Hematopoietic multipotent progenitor cell treated with erythropoietin and hydrocortisone succinate and interleukin-3 and kit ligand, for 15 days (in vitro differentiated cells): ENCODE measurements around the gene JAKMIP1.
A peak's percentile ranks its signal among the peaks of the same experiment; 100 is the strongest.
"Not testable (repeated sequence)": the region's sequence is repeated elsewhere in the genome, so short reads cannot be mapped to it uniquely, and the experiment has no call there.

Experiments
- DNase-seq: peaks from one replicate; pipeline ENCODE4 v3.0.0-alpha.2; 2015; ENCODE audit warnings: low spot score

The JAKMIP1 gene

DNA sequence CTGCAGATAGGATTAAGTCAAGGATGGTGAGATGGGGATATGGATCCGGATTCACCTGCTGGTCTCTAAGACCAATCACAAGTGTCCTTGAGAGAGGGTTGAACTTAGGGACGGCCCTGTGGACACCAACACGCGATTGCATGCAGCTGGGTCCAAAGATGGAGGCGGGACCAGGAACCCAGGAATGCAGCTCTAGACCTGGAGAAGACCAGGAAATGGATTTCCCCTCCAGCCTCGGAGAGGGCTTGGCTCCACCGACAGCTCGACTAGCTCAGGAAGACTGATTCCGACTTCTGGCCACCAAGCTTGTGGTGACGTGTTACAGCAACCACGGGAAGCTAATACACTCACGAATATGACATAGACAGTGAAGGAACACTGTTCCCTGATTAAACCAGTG lies 186.8 kb downstream of the JAKMIP1 start:
- DNase-seq, result no peak

DNA sequence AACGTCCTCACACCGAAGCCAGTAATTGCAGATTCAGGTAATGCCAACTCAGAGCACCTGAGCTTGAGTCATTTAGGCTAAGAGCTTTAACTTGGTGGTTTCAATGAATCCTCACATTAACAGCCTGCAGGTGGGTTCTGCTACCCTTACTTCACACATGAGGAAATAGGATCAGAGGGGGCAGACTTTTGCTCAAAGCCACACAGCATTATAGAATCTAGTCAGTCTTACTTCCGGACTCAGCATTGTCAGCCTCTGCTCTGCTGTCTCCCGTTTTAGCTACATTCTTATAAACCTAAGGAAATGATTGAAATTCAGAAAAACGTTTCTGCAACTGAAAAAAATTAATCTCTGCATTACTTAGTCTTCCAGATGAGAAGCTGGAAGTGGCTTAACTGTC lies 188.1 kb downstream of the JAKMIP1 start:
- DNase-seq, result no peak

DNA sequence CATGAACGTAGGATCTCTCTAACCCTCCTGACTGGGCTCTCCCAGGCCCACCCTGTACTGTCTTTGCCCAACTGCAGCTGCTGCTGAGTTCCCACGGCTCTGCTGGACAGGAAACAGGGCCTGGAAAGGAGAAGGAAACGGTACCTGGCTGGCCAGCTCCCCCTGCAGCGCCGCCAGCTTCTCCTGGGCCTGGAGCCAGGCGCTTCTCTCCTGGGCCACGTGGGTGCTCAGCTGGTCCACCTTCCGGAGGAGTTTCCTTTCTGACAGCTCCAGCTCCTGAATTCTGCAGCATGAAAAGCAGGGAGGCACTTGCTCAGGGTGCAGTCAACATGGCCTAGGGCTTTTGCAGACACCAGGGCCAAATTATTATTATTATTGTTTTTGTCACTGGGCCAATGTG lies 188.7 kb downstream of the JAKMIP1 start:
- DNase-seq, result no peak

DNA sequence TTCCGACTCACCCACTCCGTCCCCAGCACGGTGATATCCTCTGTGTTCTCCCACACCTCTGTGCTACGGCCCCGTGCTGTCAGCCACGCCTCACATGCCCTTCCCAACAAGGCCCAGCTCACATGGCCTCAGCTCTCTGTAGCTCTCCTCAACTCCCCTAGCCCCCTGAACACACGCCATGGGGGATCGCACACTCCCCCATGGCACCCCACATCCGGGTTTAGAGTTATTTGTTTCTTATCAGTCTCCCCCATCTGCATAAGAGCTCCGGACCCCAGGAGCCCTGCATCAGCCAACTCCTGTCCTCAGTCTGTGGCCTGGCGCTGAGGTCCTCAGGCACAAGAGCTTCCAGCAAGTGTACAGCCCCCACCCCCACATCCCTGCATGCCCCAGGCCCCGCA lies 189.1 kb downstream of the JAKMIP1 start:
- no peak for DNase-seq

DNA sequence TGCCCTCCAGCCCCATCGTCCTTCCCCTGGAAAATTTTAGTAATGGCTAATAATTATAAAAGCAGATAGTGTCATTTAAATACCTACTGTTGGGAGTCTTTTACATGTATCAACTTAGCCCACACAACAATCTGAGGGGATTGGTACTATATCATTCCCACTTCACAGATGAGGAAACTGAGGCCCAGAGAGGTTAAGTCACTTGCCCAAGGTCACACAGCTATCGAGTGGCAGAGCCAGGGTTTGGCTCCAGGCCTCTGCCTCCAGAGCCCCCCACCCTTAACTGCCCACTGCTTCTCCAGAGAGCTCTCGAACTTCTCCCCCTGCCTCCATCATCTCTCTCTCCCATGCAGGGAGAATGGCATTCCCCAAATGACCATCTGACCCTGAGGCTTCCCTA lies 189.6 kb downstream of the JAKMIP1 start:
- DNase-seq, result no peak

DNA sequence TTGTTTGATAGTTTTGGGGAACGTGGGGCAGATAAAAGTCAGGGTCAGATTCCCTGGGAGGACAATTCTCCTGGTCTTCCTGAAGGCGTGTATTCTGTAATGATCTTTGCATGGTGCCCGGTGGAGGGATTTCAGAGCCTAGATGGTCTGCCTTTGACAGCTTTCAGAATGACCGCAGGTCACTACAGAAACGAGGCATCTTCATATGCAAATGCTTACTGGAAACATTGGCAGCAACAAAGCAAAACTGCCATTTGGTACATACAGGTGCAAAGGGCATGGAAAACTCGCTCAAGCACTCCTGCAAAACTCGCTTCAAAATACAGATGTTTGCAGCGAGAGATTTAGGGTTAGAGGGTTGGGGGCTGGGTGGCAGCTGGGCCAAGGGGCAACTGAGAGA lies 190.9 kb downstream of the JAKMIP1 start:
- no peak for DNase-seq

DNA sequence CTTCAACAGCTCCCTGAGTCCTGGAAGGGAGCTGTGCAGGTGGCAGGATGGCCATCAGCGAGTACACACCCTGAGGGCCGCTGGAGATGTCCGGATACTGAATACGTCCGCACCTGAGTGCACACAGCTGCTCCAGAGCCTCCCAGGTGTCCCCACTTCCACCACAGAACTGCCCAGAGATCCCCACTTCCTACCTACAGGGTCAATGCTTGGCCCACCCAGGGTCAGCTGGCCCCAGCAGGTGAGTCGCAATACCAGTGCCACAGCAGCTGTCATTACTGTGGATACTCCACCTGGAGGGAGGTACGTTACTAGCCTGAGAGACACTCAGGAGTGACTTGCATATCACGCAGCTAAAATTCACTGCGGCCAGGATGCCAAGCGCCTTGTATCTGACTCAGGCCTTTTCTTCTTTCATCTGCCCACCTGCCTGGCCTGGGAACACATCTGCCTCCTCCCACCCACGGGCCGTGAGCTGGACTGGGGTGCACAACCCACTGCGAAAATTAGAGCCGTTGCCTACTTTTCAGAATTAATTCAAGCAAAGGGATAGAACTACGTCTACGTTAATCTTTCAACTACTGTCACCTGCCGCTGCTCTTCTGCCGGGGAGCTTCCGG lies 191.5 kb downstream of the JAKMIP1 start:
- DNase-seq, result no peak

DNA sequence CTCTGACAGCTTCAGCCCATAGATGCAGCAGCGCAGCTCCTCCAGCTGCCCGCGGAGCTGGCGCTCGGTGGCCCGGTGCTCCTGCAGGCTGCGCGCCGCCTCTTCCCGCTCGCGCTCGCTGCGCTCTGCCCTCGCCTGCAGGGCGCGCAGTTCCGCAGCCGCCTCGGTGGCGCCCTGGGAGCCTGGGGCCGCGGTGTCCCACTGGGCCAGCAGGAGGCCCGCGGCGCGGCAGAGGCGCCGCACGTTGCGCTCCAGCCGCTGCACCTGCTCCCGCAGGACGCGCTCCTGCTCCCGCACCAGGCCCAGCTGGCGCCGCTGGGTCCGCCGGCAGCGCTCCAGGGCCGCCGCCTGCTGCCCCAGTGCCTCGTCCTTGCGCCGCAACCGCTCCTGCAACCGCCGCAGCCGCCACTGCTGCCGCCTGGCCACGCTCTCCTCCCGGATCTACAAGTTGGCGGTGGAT lies 192.2 kb downstream of the JAKMIP1 start:
- no peak for DNase-seq

DNA sequence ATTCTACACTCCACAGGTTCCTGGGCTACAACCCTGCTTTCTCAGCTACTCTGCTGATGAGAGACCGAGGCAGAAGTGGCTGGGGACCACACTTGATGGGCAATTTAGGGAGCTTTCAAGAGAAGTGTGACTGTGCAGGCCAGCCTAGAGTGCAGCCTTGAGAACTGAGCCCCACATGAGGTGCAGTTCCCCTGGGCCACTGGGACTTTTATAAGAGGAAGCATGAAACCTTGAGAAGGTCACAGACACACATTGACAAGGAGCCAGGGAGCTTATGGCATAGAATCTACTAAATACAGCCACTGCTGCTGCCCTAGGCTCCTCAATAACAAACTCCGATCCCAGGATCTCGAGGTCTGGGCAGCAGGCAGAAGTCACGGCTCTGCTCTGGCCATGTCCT lies 195.2 kb downstream of the JAKMIP1 start:
- no peak for DNase-seq

DNA sequence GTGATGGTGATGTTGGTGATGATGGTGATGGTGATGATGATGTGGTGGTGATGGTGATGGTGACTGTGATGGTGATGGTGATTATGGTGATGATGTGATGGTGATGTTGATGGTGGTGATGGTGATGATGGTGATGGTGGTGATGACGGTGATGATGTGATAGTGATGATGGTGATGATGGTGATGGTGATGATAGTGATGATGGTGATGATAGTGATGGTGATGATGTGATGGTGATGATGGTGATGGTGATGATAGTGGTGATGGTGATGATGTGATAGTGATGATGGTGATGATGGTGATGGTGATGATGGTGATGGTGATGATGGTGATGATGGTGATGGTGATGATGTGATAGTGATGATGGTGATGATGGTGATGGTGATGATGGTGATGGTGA lies 196.9 kb downstream of the JAKMIP1 start:
- not testable (repeated sequence) for DNase-seq

DNA sequence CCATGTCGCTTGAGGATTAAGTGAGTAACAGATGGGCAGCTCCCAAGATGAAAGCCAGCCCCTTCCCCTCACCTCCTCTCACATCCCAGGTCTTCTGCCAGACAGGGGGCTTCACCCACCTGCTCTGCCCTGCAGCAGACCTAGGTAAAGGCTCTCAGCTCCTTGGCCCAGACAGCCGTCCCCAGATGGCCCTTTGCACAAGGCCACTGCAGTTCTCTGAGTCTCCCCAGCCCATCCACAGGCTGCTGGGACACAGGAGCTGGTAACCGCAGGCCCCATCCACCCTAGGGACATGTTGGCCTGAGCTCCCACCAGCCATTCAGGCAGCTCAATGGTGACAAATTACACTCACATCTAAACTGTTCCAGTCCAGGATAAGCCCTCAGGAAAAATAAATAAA lies 197.4 kb downstream of the JAKMIP1 start:
- no peak for DNase-seq

DNA sequence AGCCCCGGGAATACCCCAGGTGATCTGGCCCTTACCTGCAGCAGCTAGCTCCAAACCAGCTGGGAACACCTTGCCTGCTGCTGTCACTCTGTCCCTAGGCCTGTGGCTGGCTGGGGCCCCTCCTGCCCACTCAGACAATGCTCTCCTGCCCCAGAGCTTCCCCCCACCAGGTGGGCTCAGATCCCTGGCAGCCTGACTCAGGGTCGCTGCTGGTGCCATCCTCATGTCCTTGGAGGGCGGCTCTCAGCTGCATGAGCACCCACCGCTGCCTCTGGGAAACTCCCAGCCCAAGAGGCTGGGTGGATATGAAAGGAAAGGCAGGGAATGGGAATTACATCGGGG lies 197.9 kb downstream of the JAKMIP1 start:
- DNase-seq, result no peak

DNA sequence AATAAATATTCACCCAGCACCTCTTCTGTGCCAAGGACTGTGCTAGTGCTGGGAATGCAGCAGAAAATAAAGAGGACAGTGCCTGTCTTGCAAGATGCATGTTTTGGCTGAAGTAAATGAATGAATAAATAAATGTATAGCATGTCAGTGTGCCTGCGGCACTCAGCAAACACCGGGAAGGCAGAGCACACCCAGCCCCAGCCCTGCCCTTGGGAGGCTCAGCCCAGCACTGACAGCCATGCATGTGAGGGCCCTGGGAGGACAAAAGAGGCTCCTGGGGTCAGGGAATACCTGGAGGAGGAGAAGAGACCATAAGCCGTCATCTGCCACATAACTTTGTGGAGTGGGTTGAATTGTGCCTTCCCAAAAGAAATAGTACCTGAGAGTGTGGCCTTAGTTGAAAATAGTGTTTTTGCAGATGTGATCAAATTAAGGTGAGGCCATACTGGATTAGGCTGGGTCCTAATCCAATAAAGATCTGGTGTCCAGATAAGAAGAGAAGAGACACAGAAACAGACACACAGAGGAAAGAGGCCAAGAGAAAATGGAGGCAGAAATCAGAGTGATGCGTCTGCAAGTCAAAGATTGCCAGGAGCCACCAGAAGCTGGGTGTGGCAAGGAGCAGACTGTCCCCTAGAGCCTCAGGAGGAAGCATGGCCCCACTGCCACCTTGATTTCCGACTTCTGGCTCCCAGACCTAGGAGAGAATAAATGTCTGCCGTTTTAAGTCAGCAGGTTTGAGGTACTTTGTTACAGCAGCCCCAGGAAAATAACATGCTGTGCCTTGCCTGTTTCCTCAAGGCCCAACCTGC lies 198.5 kb downstream of the JAKMIP1 start:
- DNase-seq, result no peak

DNA sequence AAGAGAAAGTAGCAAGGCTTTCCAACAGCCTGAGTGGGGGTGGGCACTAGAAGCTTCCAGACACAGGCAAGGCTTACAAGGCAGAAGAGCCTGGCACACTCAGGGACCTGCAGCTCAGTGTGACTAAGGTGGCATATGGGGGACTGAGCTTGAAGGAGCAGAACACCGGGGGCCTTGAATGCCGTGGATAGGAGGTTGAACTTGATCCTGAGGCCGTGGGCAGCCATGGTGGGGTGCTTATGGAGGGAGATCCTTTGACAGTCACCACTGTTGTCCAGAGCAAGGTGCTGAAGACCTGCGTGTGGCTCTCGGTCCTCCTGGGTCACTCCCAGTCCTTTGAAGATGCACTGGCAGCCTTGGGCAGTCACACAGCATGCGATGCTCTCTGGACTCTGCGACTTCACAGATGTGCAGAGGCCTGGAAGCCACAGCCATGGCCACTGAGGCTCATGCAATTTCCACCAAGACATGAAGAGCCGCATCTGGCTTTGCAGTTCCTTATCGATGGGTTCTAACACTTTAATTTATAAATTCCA lies 200.5 kb downstream of the JAKMIP1 start:
- no peak for DNase-seq

DNA sequence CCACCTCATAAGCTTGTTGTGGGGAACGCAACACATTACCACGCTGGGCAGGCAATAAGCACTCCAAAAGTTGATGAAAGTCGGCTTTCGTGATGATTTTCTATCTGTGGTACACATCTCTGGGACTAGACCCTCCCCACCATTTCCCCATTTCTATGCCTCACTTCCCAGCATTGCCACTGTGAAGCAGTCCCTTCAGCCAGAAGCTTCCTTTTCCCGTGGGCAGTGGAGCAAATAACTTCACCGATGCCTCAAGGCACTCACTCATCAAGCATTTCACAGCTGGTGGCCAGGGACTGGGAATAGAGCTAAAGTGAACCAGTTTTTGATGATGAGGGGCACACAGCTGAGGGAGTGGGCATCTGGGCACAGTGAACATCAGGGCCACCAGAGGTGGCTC lies 201.0 kb downstream of the JAKMIP1 start:
- DNase-seq, result no peak

DNA sequence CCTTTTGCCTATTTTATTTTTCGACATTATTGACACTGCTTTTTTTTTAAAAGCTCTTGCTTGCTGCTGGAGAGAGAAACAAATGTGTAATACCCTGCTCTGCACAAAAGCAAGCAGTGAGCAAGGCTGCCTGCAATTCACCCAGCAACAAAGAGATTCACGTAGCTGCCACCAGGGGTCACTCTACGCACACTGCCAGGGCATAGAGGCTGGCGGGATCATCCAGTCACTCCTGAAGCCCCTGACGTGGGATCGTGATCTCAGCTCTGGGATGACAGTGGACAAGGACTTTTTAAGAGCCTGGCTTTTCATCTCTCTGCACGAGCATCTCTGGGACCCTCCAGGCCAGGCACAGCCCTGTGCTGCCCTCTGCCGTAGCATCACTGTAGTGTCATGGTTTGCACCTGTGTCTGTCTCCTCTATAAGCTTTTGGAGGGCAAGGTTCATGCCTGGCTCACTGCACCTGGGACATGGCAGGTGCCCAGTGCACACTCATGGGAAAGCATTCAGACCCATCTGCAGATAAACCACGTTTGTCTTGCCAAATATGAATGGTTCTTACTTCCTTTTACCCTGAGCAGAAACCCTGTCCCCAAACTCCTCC lies 201.9 kb downstream of the JAKMIP1 start:
- peak; percentile 46 for DNase-seq

DNA sequence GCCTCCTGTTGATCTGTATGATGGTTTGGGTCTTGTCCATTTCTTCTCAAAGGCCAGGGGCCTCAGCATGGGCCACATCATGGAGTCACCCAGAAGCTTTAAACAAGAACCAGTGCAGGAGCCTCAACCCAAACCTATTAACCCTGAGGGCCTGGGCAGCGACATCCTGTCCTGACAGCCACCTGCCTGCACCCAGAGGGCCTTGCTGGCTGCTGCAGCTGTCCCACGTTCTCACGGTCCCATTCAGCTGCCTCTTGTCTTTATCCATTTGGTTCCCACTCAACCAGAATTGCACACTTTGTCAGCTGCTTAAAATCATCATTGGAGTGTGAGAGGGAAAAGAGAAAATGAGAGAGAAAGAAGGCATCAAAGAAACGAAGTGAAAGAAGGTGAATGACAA lies 203.7 kb downstream of the JAKMIP1 start:
- no peak for DNase-seq

DNA sequence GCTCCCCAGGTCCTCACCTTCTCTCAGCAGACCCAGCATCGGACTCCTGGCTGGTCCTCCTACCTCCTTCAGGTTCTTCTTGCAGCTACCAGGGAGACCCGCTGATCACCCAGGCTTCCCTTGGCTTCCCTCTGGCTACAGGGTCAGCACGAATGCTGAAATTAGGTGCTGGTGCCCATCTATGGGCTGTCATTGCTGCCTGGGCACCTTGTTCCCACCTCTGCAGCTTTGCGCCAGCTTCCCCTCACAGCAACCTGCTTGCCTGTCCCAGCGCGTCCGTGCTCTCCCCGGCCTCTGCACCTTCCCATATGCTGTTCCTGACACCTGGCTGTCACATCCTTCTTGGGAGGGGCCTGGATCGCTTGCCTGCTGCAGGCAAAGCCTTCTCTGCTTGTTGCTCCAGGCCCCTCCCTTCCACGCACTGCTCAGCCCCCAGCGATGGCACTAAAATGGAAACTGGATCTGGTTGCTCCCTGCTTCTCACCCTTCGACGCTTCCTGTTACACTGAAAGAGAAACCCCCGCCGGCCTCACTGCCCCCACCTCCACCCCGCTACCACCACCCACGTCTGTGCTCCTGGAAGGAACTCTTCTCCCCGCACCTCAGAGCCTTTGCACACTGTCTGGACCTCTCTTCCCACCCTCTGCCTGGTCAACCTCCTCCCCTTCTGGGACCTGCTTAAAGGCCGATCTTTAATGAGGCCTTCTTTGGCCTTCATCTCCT lies 204.3 kb downstream of the JAKMIP1 start:
- no peak for DNase-seq

DNA sequence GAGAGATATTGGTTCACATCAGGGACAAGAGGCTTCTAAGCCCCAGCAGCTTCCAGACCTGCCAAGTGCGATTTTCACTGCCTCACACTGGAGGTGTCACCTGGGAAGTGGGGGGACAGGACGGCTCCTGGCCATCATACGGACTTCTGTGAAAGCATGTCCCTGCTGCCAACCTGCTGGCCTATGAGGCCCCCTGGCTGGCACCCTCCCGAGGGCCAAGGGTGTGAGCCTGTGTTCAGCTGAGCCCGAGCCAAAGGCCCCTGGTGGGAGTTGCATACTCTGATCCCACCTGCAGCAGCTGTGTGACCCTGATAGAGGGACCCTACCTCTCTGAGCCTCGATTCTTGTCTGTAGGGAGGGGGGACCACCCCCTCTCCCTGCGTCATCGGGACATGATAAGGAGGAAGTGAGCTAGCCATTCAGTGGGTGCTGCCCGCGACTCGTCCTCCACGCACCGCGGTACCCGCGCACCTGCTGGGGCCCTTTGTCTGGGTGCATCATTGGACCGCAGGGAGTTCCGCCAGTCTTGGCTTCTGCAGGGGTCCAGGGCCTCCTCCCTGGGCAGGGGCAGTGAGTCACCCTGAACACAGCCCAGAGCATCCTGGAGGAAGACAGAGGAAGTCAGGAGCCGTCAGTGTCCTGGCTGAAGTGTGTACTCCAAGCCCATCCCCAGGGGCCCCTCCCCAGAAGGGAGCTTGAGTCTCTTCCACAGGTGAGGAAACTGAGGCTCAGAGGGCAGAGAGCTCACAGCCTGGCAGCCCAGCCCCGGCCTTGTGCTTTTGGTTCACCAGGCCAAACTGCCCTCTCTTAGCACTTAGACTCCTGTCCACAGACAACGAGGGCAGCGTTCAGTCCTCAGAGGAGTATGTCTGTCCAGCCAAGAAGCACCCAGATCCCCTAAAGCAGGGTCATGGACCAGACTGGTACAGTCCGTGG lies 206.2 kb downstream of the JAKMIP1 start:
- DNase-seq, result no peak

DNA sequence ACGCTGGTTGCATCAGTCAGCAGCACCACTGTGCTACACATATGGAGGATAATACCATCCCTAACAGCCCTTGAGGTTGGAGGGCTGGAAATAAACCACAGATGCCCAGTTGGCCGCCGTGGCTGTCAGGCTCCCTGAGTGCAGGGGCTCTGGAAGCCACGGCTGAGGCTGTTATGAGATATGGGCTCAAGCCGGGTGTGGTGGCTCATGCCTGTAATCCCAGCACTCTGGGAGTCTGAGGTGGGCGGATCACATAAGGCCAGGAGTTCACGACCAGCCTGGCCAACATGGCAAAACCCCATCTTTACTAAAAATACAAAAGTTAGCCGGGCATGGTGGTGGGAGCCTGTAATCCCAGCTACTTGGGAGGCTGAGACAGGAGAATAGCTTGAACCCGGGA lies 207.0 kb downstream of the JAKMIP1 start:
- not testable (repeated sequence) for DNase-seq

DNA sequence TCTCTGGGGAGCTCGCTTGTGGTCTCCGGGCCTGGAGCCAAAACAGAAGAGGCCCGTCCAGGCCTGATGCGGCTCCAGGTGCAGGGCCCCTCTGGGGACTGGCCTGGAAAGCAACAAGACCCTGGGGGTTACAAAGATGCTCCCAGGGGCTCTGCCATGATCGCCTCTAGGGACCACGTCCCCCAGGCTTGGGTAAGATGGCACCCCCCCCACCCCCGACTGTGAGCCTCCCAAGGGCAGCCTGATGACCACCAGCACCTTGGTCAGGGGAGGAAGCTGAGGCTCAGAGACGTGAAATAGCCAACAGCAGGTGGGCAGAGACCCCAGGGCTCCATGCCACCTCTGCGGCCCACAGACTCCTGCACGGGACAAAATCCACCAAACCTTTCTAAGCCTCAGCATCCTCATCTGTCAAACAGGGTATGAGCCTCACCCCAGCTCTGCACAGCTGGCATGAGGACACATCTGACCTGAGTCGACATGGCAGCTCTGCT lies 207.5 kb downstream of the JAKMIP1 start:
- DNase-seq, result no peak
